Calu3 (cell line): ENCODE measurements around the gene MLX. TPM values are rescaled to one million over a fixed set of nuclear protein-coding genes. Genes with fewer than 3 reads are reported as not detected.

ENCODE experiments used
- BruUV-seq: library from RNA; stranded (reverse); fragments of 400-500 nt; replicated peaks from 2 replicates; lab custom pipeline; 2021; lab: Mats Ljungman, UMichigan
- CTCF ChIA-PET: fragments of 300-600 bp; sonication (Branson Sonifier 250); formaldehyde crosslinking; loops from one replicate; lab custom pipeline; 2022; ENCODE audit warnings: antibody characterized with exemption; lab: Charles Lee
- DNase-seq: peaks from one replicate; pipeline ENCODE4 v3.0.0; 2022
- H3K27ac Mint-ChIP-seq: one replicate; pipeline ENCODE4 v1.8.0; 2022; ENCODE audit warnings: mixed read lengths; ENCODE audit not compliant: unreplicated experiment
- H3K27me3 Mint-ChIP-seq: one replicate; pipeline ENCODE4 v1.8.0; 2022; ENCODE audit warnings: mixed read lengths; ENCODE audit not compliant: unreplicated experiment
- H3K36me3 Mint-ChIP-seq: one replicate; pipeline ENCODE4 v1.8.0; 2022; ENCODE audit warnings: mild to moderate bottlenecking, moderate library complexity, mixed read lengths; ENCODE audit not compliant: insufficient read depth, unreplicated experiment
- H3K4me1 Mint-ChIP-seq: one replicate; pipeline ENCODE4 v1.8.0; 2022; ENCODE audit warnings: mild to moderate bottlenecking, low read depth, mixed read lengths; ENCODE audit not compliant: unreplicated experiment
- H3K4me3 Mint-ChIP-seq: one replicate; pipeline ENCODE4 v1.8.0; 2022; ENCODE audit warnings: mild to moderate bottlenecking, low read depth, moderate library complexity, mixed read lengths; ENCODE audit not compliant: unreplicated experiment
- H3K9me3 Mint-ChIP-seq: one replicate; pipeline ENCODE4 v1.8.0; 2022; ENCODE audit warnings: low read depth, mixed read lengths; ENCODE audit not compliant: unreplicated experiment
- intact Hi-C: fragments of 100-400 bp; cut with micrococcal nuclease; formaldehyde crosslinking; loops from one replicate; pipeline ENCODE4 v1.10.0; 2022; ENCODE audit not compliant: unreplicated experiment
- total RNA-seq: library from RNA; stranded (reverse); gene quantifications from 2 replicates; pipeline ENCODE4 v1.2.3, GENCODE V29; 2022
- TF ChIP-seq, protein P1 (sequence below): fragments of 200-600 bp; IDR thresholded peaks from one replicate; pipeline ENCODE4 v1.8.0; 2022; ENCODE audit warnings: antibody characterized with exemption; ENCODE audit not compliant: unreplicated experiment

The MLX gene
- total RNA-seq, 1 experiment from 2014 or later = 69.8 TPM

DNA sequence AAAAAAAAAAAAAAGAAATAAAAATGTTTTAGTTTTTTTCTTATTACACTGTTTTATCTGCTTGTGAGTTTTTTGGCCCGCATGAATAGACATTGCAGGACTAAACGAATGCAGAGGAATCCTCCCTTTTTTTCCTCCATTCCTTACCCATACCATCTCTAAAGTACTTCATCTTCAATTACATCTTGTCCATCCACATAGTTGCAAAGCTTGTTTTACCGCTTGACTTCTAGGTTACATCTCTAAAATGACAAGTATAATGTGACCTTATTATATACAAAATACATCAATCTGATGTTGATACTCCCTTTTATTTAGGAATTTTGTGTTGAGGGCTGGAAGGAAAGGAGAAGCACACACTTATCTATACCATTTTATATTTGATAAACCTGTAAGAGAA, 29.5 kb downstream of the MLX start:
- TF ChIP-seq, protein P1, sequence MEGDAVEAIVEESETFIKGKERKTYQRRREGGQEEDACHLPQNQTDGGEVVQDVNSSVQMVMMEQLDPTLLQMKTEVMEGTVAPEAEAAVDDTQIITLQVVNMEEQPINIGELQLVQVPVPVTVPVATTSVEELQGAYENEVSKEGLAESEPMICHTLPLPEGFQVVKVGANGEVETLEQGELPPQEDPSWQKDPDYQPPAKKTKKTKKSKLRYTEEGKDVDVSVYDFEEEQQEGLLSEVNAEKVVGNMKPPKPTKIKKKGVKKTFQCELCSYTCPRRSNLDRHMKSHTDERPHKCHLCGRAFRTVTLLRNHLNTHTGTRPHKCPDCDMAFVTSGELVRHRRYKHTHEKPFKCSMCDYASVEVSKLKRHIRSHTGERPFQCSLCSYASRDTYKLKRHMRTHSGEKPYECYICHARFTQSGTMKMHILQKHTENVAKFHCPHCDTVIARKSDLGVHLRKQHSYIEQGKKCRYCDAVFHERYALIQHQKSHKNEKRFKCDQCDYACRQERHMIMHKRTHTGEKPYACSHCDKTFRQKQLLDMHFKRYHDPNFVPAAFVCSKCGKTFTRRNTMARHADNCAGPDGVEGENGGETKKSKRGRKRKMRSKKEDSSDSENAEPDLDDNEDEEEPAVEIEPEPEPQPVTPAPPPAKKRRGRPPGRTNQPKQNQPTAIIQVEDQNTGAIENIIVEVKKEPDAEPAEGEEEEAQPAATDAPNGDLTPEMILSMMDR = no peak
- Mint-ChIP-seq H3K27me3 (no peaks in the 10 kb centered on the region), H3K4me3 (no peak overlapping the region), H3K27ac (peak overlapping the region; percentile 38), H3K36me3 (peaks cover 20% of the 10 kb centered on the region), H3K4me1 (no peaks in the 10 kb centered on the region), H3K9me3 (no peaks in the 10 kb centered on the region)
- CTCF ChIA-PET = interaction anchor here (1.0 kb wide), 1 partner anchor 13 kb away, joined by 8 read pairs; the partner anchor contains the start of genes RETREG3 and TUBG1
- BruUV-seq = no TSS peak
- intact Hi-C loops = no loop called here
- DNase-seq = no peak

GRCh38 chr17:42598905-42599304, 32.0 kb downstream of the MLX start:
- no TSS peak for BruUV-seq
- TF ChIP-seq, protein P1 = no peak
- Mint-ChIP-seq H3K36me3 (peaks cover 27% of the 10 kb centered on the region), H3K4me1 (no peaks in the 10 kb centered on the region), H3K27me3 (no peaks in the 10 kb centered on the region), H3K27ac (no peak overlapping the region), H3K9me3 (no peaks in the 10 kb centered on the region), H3K4me3 (no peak overlapping the region)
- no peak for DNase-seq
- CTCF ChIA-PET = no interaction called here
- intact Hi-C loops = no loop called here

- DNase-seq = no peak
- BruUV-seq = no TSS peak
- no peaks in the 10 kb centered on the region for H3K4me1 Mint-ChIP-seq
- TF ChIP-seq, protein P1 = no peak
- H3K27me3 Mint-ChIP-seq = no peaks in the 10 kb centered on the region
- intact Hi-C loops = no loop called here
- H3K9me3 Mint-ChIP-seq = no peaks in the 10 kb centered on the region
- CTCF ChIA-PET = no interaction called here
- no peak overlapping the region for H3K4me3 Mint-ChIP-seq
- no peak overlapping the region for H3K27ac Mint-ChIP-seq
- H3K36me3 Mint-ChIP-seq = peaks cover 12% of the 10 kb centered on the region
Observed at GRCh38 chr17:42603318-42603717, 36.4 kb downstream of the MLX start.

DNA sequence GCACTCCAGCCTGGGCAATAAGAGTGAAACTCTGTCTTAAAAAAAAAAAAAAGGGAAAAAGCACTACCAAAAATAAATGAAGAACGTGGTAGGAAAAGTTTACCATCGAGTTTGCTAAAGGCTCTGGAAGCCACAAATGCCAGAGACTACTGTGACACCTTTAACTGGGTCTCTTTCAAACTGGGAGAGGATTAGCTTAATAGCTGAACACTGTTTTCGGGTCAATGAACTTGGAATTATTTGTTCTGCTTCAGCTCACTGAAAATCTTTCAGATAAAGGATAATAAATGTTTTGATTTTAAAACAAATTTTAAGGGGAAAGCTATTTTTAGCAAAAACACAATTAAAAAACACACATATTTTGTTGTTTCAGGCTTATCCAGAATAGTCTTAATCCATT, 40.9 kb downstream of the MLX start:
- no peak for DNase-seq
- TSS peak; percentile 50 for BruUV-seq
- TF ChIP-seq, protein P1 = no peak
- Mint-ChIP-seq H3K4me1 (no peaks in the 10 kb centered on the region), H3K4me3 (peak overlapping the region; percentile 88), H3K27ac (no peak overlapping the region), H3K27me3 (no peaks in the 10 kb centered on the region), H3K9me3 (no peaks in the 10 kb centered on the region), H3K36me3 (peaks cover 40% of the 10 kb centered on the region)
- CTCF ChIA-PET = interaction anchor here (0.6 to 3.0 kb wide), 6 partner anchors 10 to 279 kb away, joined by 4 to 36 read pairs (median 14); partner anchors contain the start of genes CCR10, PLEKHH3 and PSMC3IP
- intact Hi-C loops = loop anchor here (5.0 kb wide), 1 partner anchor 70 kb away; the partner anchor contains the start of gene PLEKHH3
